Stimulated activated naive B cell treated with anti-CD40 and anti-IgM and Interleukin-4, amounts not matched to agents 10 μg/mL and 1 μg/mL and 100 μg/mL, for 72 hours (primary cell): ENCODE data around the gene TCF7L1.
A peak's percentile ranks its signal among the peaks of the same experiment; 100 is the strongest.

Experiments used
- ATAC-seq, 2 donors: fragments of 150-1000 bp; cut with Tn5 transposase; replicated peaks; 2 replicates each; pipeline ENCODE4 v1.10.0; 2021; ENCODE audit warnings: moderate library complexity in 1 of 2
- DNase-seq: peaks from one replicate; pipeline ENCODE4 v3.0.0; 2021
- H3K27ac Mint-ChIP-seq: one replicate; pipeline ENCODE4 v1.8.0; 2022; ENCODE audit warnings: mild to moderate bottlenecking, mixed read lengths
- H3K27me3 Mint-ChIP-seq, 2 donors: one replicate each; pipeline ENCODE4 v1.8.0; 2022; ENCODE audit warnings: mixed read lengths in 2 of 2
- H3K36me3 Mint-ChIP-seq, 2 donors: one replicate each; pipeline ENCODE4 v1.8.0; 2022; ENCODE audit warnings: mixed read lengths in 2 of 2, mild to moderate bottlenecking in 1 of 2
- H3K4me1 Mint-ChIP-seq, 2 donors: one replicate each; pipeline ENCODE4 v1.8.0; 2022; ENCODE audit warnings: mixed read lengths in 2 of 2, mild to moderate bottlenecking in 1 of 2
- H3K4me3 Mint-ChIP-seq, 2 donors: one replicate each; pipeline ENCODE4 v1.8.0; 2022; ENCODE audit warnings: mild to moderate bottlenecking in 2 of 2, mixed read lengths in 2 of 2, moderate library complexity in 1 of 2
- H3K9me3 Mint-ChIP-seq, 2 donors: one replicate each; pipeline ENCODE4 v1.8.0; 2022; ENCODE audit warnings: mixed read lengths in 2 of 2, mild to moderate bottlenecking in 1 of 2

TCF7L1 gene

GRCh38 chr2:85259101-85259590, 126.0 kb downstream of the TCF7L1 start:
- ATAC-seq (no peak), DNase-seq (no peak)
- Mint-ChIP-seq H3K9me3 (no peaks in the 10 kb centered on the region), H3K27me3 (peaks cover 16 to 17% of the 10 kb centered on the region in 2 donors), H3K4me1 (peaks cover 0 to 12% of the 10 kb centered on the region in 2 donors), H3K27ac (no peak overlapping the region), H3K36me3 (no peaks in the 10 kb centered on the region), H3K4me3 (no peak overlapping the region)

DNA sequence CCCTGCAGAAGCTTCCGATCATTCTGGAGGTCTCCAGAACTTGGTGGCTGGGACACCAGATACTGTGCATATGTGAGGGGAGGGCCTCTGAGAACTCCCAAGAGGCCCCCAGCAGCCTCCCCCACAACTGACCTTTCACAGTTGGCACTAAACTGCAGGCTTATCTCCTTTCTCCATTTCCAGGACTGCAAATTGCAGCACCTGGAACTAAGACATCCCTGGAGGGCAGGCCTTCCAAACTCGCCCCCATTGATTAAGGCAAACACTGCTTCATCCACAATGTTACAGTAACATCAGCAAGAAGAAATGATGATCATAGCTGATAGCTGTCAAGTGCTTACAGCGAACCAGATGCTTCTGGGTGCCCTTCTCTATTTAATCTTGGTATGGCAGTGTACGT, 126.7 kb downstream of the TCF7L1 start:
- DNase-seq: no peak
- ATAC-seq: no peak
- Mint-ChIP-seq H3K4me3 (no peak overlapping the region), H3K9me3 (no peaks in the 10 kb centered on the region), H3K4me1 (peaks cover 0 to 12% of the 10 kb centered on the region in 2 donors), H3K36me3 (no peaks in the 10 kb centered on the region), H3K27ac (no peak overlapping the region), H3K27me3 (peaks cover 20 to 23% of the 10 kb centered on the region in 2 donors)

DNA sequence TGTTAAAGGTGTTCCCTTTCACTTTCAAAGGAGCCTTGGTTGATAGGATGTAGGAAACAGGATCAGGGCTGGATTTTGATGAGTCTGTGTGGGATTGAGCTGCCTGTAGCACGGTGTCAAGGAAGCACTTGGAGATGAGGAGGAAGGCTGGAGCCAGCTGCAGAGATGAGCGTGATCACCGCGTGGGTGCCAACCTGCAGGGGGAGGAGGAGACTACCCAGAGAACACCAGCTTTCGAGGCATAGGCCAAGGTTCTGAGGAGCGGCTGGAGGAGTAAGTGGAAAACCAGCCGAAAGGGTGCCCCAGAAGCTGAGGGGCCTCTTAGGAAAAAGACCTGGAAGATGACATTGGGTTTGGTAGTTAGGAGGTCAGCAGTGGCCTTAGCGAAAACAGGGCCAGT, 130.4 kb downstream of the TCF7L1 start:
- ATAC-seq: no peak
- Mint-ChIP-seq H3K36me3 (no peaks in the 10 kb centered on the region), H3K4me3 (no peak overlapping the region), H3K27ac (no peak overlapping the region), H3K27me3 (peaks cover 22 to 27% of the 10 kb centered on the region in 2 donors), H3K4me1 (no peaks in the 10 kb centered on the region), H3K9me3 (no peaks in the 10 kb centered on the region)
- no peak for DNase-seq

GRCh38 chr2:85264471-85264870, 131.3 kb downstream of the TCF7L1 start:
- peaks cover 22 to 27% of the 10 kb centered on the region in 2 donors for H3K27me3 Mint-ChIP-seq
- no peak overlapping the region for H3K4me3 Mint-ChIP-seq
- no peaks in the 10 kb centered on the region for H3K4me1 Mint-ChIP-seq
- H3K9me3 Mint-ChIP-seq: no peaks in the 10 kb centered on the region
- ATAC-seq: no peak
- H3K27ac Mint-ChIP-seq: no peak overlapping the region
- no peak for DNase-seq
- H3K36me3 Mint-ChIP-seq: no peaks in the 10 kb centered on the region

GRCh38 chr2:85265304-85265703, 132.1 kb downstream of the TCF7L1 start:
- H3K4me1 Mint-ChIP-seq: no peaks in the 10 kb centered on the region
- no peaks in the 10 kb centered on the region for H3K9me3 Mint-ChIP-seq
- no peaks in the 10 kb centered on the region for H3K36me3 Mint-ChIP-seq
- H3K4me3 Mint-ChIP-seq: no peak overlapping the region
- peaks cover 26 to 35% of the 10 kb centered on the region in 2 donors for H3K27me3 Mint-ChIP-seq
- ATAC-seq: no peak
- H3K27ac Mint-ChIP-seq: no peak overlapping the region
- DNase-seq: no peak

DNA sequence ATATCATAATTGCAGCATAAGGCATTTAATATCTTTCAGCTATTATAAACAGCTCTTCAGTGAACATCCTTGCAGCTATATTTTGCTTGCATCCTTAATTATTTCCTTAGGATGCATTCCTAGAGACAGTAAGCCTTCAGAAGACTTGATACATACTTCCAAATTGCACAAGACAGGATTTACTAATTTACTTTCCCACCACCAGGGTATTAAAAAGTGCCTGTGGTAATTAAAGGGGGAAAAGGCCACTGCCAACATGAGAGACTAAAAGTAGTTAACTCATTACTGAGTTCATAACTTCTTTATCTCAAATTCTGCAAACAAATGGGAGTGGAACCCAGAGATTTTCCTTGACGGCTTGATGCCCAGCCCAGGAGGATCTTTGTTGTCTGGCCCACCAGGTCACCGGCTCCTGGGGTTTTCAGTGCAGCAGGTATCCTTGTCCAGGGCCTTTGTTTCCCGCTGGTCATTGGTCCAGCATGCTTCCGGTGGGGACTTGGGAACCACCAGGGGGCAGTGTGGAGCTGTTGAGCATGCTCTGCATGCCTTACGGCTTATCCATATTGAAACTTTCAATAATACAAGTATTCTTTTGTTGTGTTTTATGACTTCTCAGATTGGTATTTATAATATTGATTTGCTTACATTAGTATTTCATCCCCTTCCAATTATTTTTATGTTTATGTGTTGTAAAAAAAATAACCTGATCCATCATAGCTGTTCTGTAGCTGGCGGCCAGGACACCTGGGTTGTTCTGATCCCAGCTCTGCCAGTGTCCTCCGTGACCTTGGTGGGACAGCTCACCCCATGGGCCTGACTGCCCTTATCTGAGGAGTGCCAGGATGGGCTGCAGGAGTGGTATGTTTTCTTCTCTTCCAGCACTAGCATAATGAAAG, 133.2 kb downstream of the TCF7L1 start:
- H3K36me3 Mint-ChIP-seq: no peaks in the 10 kb centered on the region
- H3K27ac Mint-ChIP-seq: no peak overlapping the region
- no peaks in the 10 kb centered on the region for H3K9me3 Mint-ChIP-seq
- peak; percentile 69 to 73 for ATAC-seq
- H3K4me1 Mint-ChIP-seq: no peaks in the 10 kb centered on the region
- H3K27me3 Mint-ChIP-seq: peaks cover 29 to 46% of the 10 kb centered on the region in 2 donors
- peak; percentile 22 for DNase-seq
- no peak overlapping the region for H3K4me3 Mint-ChIP-seq

- DNase-seq (no peak), ATAC-seq (no peak)
- H3K27ac Mint-ChIP-seq: no peak overlapping the region
Observed at GRCh38 chr2:85269959-85270358, 136.8 kb downstream of the TCF7L1 start.

GRCh38 chr2:85272357-85272756, 139.2 kb downstream of the TCF7L1 start:
- no peaks in the 10 kb centered on the region for H3K4me1 Mint-ChIP-seq
- H3K4me3 Mint-ChIP-seq: no peak overlapping the region
- DNase-seq (no peak), ATAC-seq (no peak)
- H3K27ac Mint-ChIP-seq: no peak overlapping the region
- H3K36me3 Mint-ChIP-seq: no peaks in the 10 kb centered on the region
- peaks cover 21 to 47% of the 10 kb centered on the region in 2 donors for H3K27me3 Mint-ChIP-seq
- H3K9me3 Mint-ChIP-seq: no peaks in the 10 kb centered on the region

More at GRCh38 chr2:85269959-85270358, 136.8 kb downstream of the TCF7L1 start:
- Mint-ChIP-seq H3K4me3 (no peak overlapping the region), H3K27me3 (peaks cover 16 to 40% of the 10 kb centered on the region in 2 donors), H3K36me3 (no peaks in the 10 kb centered on the region), H3K4me1 (no peaks in the 10 kb centered on the region), H3K9me3 (no peaks in the 10 kb centered on the region)

GRCh38 chr2:85273738-85274731, 140.8 kb downstream of the TCF7L1 start:
- H3K9me3 Mint-ChIP-seq: no peaks in the 10 kb centered on the region
- no peaks in the 10 kb centered on the region for H3K36me3 Mint-ChIP-seq
- ATAC-seq (no peak), DNase-seq (no peak)
- no peak overlapping the region for H3K27ac Mint-ChIP-seq
- peaks cover 21 to 47% of the 10 kb centered on the region in 2 donors for H3K27me3 Mint-ChIP-seq
- no peak overlapping the region for H3K4me3 Mint-ChIP-seq
- H3K4me1 Mint-ChIP-seq: no peaks in the 10 kb centered on the region

GRCh38 chr2:85275984-85276540, 142.9 kb downstream of the TCF7L1 start:
- Mint-ChIP-seq H3K4me3 (no peak overlapping the region), H3K4me1 (no peaks in the 10 kb centered on the region), H3K9me3 (no peaks in the 10 kb centered on the region), H3K27ac (no peak overlapping the region), H3K36me3 (no peaks in the 10 kb centered on the region), H3K27me3 (peaks cover 17 to 32% of the 10 kb centered on the region in 2 donors)
- DNase-seq (no peak), ATAC-seq (no peak)

- no peaks in the 10 kb centered on the region for H3K4me1 Mint-ChIP-seq
- no peaks in the 10 kb centered on the region for H3K36me3 Mint-ChIP-seq
- peaks cover 17 to 28% of the 10 kb centered on the region in 2 donors for H3K27me3 Mint-ChIP-seq
- no peak overlapping the region for H3K27ac Mint-ChIP-seq
- no peak overlapping the region for H3K4me3 Mint-ChIP-seq
- DNase-seq (no peak), ATAC-seq (no peak)
- no peaks in the 10 kb centered on the region for H3K9me3 Mint-ChIP-seq
Observed at GRCh38 chr2:85276571-85277118, 143.5 kb downstream of the TCF7L1 start.

DNA sequence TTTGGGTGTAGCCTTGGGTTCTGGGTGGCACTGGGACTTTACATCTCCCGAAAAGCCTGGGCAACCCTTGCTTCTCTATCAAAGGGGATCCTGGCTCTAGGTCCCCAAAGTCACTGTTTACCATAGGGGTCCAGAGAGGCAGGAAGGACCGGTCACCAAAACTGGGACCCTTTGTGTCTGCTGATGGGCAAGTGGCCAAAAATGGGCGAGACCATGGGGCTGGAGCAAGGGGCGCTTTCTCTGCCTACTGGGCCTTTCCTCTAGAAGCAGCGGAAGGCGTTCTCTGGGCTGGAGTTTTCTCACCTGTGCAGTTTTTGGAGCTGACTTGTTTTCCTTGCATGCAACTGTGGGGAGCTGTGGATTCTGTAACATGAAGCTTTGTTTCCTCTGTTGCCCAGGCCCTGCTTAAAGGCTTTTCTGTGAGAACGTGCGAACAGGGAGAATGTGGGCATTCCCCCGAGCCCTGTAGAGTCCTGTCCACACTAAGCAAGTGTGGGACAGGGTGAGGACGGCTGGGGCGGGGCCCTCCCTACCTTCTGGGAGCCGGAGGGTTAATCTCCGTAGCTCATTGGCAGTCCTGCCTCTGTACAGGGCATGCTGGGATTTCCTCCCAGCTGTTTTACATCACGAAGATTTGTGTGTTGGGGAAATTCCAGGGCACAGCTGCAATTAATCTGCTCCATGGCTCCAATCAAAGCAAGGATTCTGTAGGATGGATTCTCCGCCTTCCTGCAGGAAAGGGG, 144.4 kb downstream of the TCF7L1 start:
- ATAC-seq: no peak
- no peaks in the 10 kb centered on the region for H3K36me3 Mint-ChIP-seq

DNA sequence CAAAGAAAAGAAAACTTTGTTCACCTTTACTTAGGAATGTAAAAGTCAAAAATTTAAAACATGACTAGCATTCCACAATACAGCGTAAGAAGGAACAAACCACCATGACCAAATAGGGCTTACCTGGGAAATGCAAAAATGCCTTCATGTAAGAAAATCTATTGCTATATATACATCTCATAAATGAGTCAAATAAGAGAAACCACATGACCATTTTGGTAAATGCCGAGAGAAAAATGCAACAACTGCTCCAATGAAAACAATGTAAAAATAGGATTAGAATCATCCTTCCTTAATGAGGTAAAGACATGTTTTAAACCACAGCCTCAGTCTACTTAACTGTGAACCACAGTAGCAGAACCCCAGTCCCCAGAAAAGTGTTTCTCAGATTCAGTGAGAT, 145.2 kb downstream of the TCF7L1 start:
- Mint-ChIP-seq H3K27ac (no peak overlapping the region), H3K27me3 (peaks cover 10 to 15% of the 10 kb centered on the region in 2 donors), H3K4me1 (no peaks in the 10 kb centered on the region), H3K36me3 (no peaks in the 10 kb centered on the region), H3K4me3 (no peak overlapping the region), H3K9me3 (no peaks in the 10 kb centered on the region)
- no peak for ATAC-seq
- DNase-seq: no peak

More for the DNA sequence above, 144.4 kb downstream of the TCF7L1 start:
- no peak for DNase-seq
- H3K9me3 Mint-ChIP-seq: no peaks in the 10 kb centered on the region
- no peak overlapping the region for H3K4me3 Mint-ChIP-seq
- H3K27ac Mint-ChIP-seq: no peak overlapping the region
- H3K4me1 Mint-ChIP-seq: no peaks in the 10 kb centered on the region
- H3K27me3 Mint-ChIP-seq: peaks cover 16 to 22% of the 10 kb centered on the region in 2 donors
